ENCODE data around the gene ZNF568. TPM values are rescaled to one million over a fixed set of nuclear protein-coding genes. Genes with fewer than 3 reads are reported as not detected.

Gene ZNF568
- total RNA-seq, 2 donors from 2014 or later: 5.9 to 7.0 TPM

DNA sequence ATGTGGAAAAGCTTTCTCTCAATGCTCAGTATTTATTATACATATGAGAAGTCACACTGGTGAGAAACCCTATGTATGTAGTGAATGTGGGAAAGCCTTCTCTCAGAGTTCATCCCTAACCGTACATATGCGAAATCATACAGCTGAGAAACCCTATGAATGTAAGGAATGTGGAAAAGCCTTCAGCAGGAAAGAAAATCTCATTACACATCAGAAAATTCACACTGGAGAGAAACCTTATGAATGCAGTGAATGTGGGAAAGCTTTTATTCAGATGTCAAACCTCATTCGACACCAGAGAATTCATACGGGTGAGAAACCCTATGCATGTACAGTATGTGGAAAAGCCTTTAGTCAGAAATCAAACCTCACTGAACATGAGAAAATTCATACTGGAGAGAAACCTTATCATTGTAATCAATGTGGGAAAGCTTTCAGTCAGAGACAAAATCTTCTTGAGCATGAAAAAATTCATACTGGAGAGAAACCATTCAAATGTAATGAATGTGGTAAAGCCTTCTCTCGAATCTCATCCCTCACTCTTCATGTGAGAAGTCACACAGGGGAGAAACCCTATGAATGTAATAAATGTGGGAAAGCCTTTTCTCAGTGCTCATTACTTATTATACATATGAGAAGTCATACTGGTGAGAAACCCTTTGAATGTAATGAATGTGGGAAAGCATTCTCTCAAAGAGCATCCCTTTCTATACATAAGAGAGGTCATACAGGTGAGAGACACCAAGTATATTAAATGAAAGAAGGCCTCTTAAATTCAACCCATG, 34.4 kb downstream of the ZNF568 start:
- Histone ChIP-seq H3K4me1 (no peaks in the 10 kb centered on the region), H3K9me3 (peaks cover 0 to 47% (median 0%) of the 10 kb centered on the region in 3 donors), H3K27me3 (no peaks in the 10 kb centered on the region), H3K4me3 (no peak overlapping the region), H3K36me3 (replicated peaks in 1 of 2; ENCODE audit: insufficient read depth in 1 of 2, low read depth in 2 of 2) (peaks cover 12 to 13% of the 10 kb centered on the region in 2 donors), H3K27ac (no peak overlapping the region)
- 92 to 95% methylated on average over 5 of the region's 5 CpGs for WGBS, 2 donors
- intact Hi-C loops (cut with DNase I): no loop called here
- DNase-seq (no peak), ATAC-seq (no peak)
- TF ChIP-seq, protein P1, sequence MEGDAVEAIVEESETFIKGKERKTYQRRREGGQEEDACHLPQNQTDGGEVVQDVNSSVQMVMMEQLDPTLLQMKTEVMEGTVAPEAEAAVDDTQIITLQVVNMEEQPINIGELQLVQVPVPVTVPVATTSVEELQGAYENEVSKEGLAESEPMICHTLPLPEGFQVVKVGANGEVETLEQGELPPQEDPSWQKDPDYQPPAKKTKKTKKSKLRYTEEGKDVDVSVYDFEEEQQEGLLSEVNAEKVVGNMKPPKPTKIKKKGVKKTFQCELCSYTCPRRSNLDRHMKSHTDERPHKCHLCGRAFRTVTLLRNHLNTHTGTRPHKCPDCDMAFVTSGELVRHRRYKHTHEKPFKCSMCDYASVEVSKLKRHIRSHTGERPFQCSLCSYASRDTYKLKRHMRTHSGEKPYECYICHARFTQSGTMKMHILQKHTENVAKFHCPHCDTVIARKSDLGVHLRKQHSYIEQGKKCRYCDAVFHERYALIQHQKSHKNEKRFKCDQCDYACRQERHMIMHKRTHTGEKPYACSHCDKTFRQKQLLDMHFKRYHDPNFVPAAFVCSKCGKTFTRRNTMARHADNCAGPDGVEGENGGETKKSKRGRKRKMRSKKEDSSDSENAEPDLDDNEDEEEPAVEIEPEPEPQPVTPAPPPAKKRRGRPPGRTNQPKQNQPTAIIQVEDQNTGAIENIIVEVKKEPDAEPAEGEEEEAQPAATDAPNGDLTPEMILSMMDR (IDR thresholded peaks at IDR 0.05): no peak

DNA sequence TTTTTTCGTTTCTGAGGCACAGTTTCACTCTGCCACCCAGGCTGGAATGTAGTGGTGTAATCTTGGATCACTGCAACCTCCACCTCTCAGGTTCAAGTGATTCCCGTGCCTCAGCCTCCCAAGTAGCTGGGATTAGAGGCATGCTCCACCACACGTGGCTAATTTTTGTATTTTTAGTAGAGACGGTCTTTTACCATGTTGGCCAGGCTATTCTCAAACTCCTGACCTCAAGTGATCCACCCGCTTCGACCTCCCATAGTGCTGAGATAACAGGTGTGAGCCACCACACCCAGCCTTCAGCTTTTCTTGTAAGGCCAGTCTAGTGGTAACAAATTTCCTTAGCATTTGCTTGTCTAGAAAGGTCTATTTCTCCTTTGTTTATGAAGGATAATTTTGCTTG, 46.2 kb downstream of the ZNF568 start:
- Histone ChIP-seq H3K36me3 (replicated peaks in 1 of 2; ENCODE audit: insufficient read depth in 1 of 2, low read depth in 2 of 2) (no peaks in the 10 kb centered on the region), H3K9me3 (peaks cover 0 to 22% (median 0%) of the 10 kb centered on the region in 3 donors), H3K4me1 (no peaks in the 10 kb centered on the region), H3K4me3 (no peak overlapping the region), H3K27ac (no peak overlapping the region), H3K27me3 (no peaks in the 10 kb centered on the region)
- 74 to 80% methylated on average over 6 of the region's 6 CpGs for WGBS, 2 donors
- TF ChIP-seq, protein P1 (IDR thresholded peaks at IDR 0.05): no peak
- no peak for TF ChIP-seq POLR2A (IDR thresholded peaks at IDR 0.05)
- ATAC-seq (no peak), DNase-seq (no peak)
- intact Hi-C loops (cut with DNase I): no loop called here

DNA sequence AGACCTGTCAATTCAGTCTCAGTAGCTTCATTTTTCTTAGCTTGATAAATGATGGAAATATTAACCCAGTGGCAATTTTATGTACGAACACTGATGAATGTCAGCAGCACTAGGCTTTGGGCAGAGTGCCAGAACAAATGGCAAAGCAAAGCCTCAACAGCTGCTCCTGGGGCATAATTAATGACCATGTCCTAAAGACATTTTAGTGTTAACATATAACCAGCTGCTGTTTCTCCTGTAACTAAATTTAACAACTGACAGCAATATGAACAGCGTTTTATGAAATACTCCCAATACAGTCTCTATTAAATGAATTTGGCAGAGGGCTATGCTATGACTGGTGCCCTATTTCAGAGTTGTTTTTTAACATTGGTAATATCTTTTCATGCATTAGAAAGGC, 47.1 kb downstream of the ZNF568 start:
- Histone ChIP-seq H3K27ac (no peak overlapping the region), H3K9me3 (peaks cover 0 to 20% (median 0%) of the 10 kb centered on the region in 3 donors), H3K36me3 (replicated peaks in 1 of 2; ENCODE audit: insufficient read depth in 1 of 2, low read depth in 2 of 2) (no peaks in the 10 kb centered on the region), H3K4me1 (no peaks in the 10 kb centered on the region), H3K4me3 (no peak overlapping the region), H3K27me3 (no peaks in the 10 kb centered on the region)
- TF ChIP-seq, protein P1 (IDR thresholded peaks at IDR 0.05): no peak
- ATAC-seq (no peak), DNase-seq (peak in 3 of 4 donors; percentile 21 to 44 (median 27))
- intact Hi-C loops (cut with DNase I): no loop called here
- 10 to 15% methylated on average over 2 of the region's 2 CpGs for WGBS, 2 donors

GRCh38 chr19:36972571-36972970, 56.4 kb downstream of the ZNF568 start:
- ATAC-seq (no peak), DNase-seq (peak in 1 of 4 donors; percentile 4)
- Histone ChIP-seq H3K27ac (peak overlapping the region in 3 of 4 donors; percentile 61 to 85 (median 77)), H3K27me3 (no peaks in the 10 kb centered on the region), H3K9me3 (no peaks in the 10 kb centered on the region), H3K4me1 (peaks cover 16% of the 10 kb centered on the region), H3K4me3 (peak overlapping the region; percentile 40 to 45), H3K36me3 (replicated peaks in 1 of 2; ENCODE audit: insufficient read depth in 1 of 2, low read depth in 2 of 2) (no peaks in the 10 kb centered on the region)
- WGBS, 2 donors: 23% methylated on average over 23 of the region's 25 CpGs; no CpG with 5 or more reads in 1 of the 2 donors
- TF ChIP-seq, protein P1 (IDR thresholded peaks at IDR 0.05): no peak
- TF ChIP-seq POLR2A (IDR thresholded peaks at IDR 0.05): no peak
- intact Hi-C loops (cut with DNase I): no loop called here

All from body of pancreas (tissue), 4 donors.